Astrocyte of the hippocampus (primary cell): Measurements from ENCODE around the gene HSF4.
A peak's percentile ranks its signal among the peaks of the same experiment; 100 is the strongest.

Experiments used
- DNase-seq: peaks from one replicate; pipeline ENCODE4 v3.0.0; 2011; ENCODE audit warnings: low read depth, low spot score

The HSF4 gene

DNA sequence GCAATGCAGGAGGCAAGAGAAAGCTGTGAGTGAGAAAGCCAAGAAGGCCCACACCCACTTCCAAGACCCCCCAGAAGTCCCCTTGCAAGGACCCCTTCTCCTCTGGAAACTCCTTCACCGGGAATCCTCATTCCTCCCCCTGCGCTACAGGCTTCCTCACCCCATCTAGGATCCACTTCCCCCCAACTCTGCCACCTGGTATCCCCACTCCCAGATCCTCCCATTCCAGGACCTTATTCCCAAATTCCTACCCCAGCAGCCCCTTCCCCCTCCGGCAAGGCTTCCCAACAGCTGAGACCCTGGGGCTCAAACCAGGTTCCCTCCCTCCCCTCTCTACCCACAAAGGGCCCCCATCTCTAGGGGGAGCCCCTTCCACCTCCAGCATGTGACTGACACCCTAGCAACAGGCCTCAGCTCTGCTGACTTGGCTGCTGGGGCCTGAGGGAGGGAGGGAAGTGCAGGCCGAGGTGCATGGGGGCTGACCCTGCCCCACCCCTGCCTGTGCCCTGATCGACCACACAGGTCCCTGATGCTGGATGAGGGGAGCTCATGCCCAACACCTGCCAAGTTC is 2.1 kb downstream of the HSF4 start:
- no peak for DNase-seq

GRCh38 chr16:67167588-67167987 is 3.0 kb downstream of the HSF4 start:
- no peak for DNase-seq

DNA sequence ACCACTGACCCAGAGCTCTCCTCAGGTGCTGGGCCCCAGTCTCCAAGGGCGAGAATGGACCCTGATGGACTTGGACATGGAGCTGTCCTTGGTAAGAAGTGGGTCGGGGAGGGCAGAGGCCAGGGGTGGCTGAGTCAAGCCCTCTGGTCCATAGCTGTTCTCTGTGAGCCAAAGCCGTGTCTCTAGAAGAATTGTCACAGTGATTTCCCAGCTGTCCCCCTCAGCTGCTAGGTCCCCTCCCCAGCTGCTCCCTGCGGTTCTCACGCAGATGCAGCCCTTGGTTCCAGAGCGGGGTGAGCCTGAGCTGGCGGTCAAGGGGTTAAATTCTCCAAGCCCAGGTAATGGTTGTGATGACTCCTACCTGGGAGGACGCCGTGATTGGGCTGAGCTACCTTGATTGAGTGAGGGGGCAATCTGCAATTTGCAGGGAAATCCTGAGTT is 4.5 kb downstream of the HSF4 start:
- DNase-seq = no peak

GRCh38 chr16:67169642-67170167 is 5.2 kb downstream of the HSF4 start:
- peak; percentile 55 for DNase-seq

DNA sequence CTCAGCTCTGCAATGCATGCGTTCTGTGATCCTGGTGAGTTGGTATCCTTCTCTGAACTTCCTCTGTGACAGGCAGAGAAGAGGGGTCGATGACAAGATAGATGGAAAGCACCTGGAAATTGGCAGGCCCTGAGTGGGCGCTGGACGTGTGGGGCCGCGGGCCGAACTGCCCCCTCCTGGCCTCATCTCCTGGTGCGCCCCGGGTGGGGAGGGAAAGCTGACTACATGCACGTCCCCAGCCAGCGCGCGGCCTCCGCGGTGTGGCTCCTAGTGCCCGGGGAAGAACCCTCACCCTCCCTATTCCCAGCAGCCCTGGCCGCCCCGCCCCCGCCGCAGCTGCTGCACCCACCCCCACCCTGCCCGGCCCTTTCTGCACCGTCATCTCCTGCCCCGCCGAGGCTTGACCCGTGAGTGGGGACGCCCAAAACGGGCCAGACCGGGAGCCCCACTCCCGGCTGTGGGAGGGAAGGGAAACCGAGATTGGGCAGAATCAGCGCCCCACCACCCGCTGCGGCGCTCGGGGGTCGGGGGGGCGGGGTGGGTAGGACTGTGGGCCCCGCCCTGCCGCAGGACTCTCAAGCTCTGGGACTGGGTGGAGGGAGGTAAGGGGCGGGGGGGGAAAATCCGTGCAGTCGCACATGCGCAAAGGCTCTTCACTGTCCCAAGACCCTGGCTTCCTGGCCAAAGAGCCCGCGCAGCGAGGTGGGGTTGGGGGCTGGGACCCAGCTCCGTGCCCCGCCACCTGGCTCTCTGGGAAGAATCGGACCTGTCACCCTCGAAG is 5.8 kb downstream of the HSF4 start, which contains the start of gene NOL3:
Gene NOL3, plus strand, starts transcription at position 371 of the 781 bp plus-strand sequence.
- peak; percentile 89 for DNase-seq

DNA sequence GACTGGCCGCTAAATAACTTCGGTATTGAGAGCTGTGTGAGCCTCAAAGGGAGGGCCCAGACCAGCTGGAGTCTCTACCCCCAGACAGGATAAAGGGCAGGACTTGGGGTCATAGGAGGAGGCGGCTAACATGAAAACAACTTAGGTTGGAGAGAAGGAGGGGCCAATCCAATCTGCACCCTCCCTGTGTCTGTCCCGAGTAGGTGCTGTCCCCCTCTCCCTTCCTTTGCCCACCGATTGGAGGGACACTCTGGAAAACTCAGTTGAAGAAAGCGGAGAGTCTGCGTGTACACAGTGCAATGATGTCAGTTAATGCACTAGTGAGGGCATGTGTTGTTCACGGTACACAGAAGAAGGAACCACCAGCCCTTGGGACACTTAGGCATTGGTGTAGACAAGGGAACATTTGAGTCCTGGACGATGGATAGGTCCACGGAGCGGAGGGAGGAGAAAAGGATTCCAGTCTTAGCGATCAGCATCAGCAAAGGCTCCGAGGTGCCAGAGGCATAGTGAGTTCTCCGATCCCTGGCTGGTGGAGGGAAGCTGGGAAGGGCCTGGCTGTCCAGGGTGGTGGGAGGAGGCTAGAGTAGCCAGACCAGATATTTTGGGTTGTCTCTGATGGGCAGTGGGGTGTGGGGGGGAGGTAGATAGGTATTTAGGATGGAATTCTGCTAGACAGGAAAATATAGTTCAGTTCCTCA is 6.6 kb downstream of the HSF4 start:
- DNase-seq = peak; percentile 40

DNA sequence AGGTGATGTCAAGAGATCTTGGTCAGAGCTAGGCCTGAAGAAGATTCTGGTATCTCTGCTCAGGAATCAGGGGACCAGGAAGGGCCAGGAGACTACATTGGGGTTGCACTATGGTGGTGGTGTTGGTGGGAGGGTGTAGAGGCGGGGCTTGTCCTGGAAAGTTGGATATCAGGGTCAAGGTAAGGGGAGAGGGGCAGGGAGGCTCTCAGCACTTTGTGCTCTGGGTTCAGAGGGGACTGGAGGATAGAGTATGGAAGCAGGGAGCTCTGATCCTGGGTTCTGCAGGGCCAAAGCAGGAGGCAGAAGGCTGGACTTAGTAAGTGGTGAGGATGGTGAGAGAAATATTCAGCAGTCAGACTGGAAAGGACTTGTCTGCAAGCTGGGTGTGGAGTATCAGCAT is 8.8 kb downstream of the HSF4 start:
- no peak for DNase-seq

- DNase-seq = peak; percentile 93
Observed at GRCh38 chr16:67173808-67174705, 9.5 kb downstream of the HSF4 start.

- no peak for DNase-seq
Observed at GRCh38 chr16:67174706-67175231, 10.2 kb downstream of the HSF4 start.

DNA sequence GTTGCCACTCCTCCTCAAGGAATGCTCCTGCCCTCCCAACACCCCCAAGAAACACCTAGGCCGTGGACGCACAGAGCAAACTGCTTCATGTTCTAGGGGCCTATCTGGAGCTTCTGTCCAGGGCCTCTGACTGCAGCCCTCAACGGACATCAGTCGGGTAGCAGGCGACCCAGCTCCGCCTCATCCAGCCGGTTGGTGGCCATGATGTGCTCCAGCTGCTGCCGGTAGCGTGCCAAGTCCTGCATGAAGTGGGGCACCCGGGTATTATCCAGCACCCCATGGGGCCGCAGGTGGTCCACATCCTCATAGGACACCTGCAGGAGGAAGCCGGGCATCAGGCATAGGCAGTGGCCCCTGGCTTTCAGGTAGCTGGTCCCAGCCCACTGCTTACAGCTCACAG is 12.1 kb downstream of the HSF4 start:
- no peak for DNase-seq

DNA sequence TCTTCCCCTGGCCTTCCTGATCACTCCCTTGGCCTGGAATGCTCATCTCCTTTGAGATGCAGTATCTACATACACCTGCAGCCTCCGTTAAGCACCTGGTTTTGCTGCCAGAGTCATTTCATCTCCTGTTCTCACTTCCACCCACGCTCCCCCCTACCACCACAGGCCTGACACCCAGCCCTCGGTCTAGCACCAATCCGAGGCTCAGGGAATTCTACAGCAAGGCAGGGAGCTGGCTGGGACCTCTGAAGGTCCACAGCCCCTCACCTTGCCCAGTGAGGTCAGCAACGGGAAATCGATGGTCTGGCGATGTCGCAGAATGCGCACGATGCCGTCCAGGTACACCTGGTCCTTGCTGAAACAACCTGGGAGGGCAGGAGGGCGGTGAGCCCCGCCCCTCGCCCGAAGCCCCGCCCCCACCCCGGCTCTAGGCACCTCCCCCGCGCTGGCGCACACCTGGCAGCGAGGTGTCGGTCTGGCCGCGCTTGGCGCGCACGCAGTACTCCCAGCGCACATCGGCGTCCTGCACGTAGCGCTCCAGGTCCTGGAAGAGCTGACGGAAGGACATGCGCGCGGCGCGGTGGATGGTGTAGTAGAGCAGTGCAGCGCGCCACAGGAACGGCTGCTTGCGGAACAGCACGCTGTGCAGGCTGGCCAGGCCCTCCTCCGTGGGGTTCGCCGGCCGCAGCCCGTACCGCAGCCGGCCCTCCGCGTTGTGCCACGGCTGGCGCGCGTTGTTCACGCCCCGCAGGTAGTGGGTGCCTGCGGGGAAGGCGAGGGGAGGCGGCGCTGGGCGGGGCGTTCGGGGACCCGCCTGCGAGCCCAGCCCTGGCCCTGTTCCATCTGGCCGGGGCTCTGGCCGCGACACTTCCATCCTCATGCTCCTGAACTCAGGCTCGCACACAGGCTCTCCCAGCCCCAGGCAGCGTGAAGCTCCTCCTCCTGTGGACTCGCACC is 13.5 kb downstream of the HSF4 start:
- peak; percentile 71 for DNase-seq

- DNase-seq = no peak
Observed at GRCh38 chr16:67179421-67180080, 15.0 kb downstream of the HSF4 start.

GRCh38 chr16:67180166-67180565 is 15.6 kb downstream of the HSF4 start:
- DNase-seq = no peak

DNA sequence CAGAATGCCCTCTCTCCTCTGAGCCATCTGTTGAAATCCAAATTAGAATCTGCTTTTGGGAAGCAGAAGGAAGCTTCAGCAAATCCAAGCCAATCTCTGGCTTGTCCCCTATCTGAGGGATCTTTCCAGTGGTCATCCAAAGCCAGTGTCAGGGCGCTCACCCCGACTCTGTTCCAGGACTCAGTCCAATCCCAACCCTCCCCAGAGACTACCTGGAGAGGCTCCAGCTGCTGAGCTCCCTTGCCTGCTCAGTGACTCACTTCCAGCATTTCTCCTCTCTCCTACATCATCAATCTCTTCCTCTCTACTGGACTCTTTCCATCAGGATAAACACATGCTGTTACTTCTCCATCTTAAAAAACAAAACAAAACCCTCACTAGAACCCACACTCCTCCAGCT is 16.8 kb downstream of the HSF4 start:
- peak; percentile 73 for DNase-seq

GRCh38 chr16:67182288-67182687 is 17.7 kb downstream of the HSF4 start:
- no peak for DNase-seq

DNA sequence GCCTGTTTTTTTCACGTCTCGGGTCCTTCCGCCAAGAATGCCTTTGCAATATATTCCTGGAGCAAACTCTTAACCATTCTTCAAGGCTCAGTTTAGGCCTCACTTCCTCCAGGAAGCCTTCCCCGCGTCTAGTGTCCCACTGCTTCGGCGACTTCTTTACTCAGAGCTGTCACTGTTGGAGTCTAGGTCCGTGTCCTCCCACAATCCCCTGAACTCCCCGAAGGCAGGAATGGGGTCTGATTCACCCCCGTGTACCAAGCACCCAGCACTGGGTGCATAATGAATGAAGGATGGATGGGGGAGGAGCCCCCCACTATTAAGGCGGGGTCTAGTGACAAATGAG is 18.7 kb downstream of the HSF4 start:
- no peak for DNase-seq

GRCh38 chr16:67183627-67184452 is 19.3 kb downstream of the HSF4 start, which contains the start of gene MATCAP1:
TSS of gene MATCAP1 (minus strand) at chr16:67183963. CDS start at chr16:67180610, 3,353 bp downstream.
- peak; percentile 98 for DNase-seq

GRCh38 chr16:67184453-67184994 is 20.0 kb downstream of the HSF4 start:
- DNase-seq = peak; percentile 62
